HEK293 (cell line): ENCODE measurements around the gene RDH5.

Source experiments
- FEZF1 ChIP-seq: fragments of 450-650 bp; formaldehyde crosslinking; IDR thresholded peaks from 2 replicates; pipeline ENCODE4 v1.5.1; 2016; ENCODE audit warnings: missing biosample characterization, missing genetic modification characterization
- GFI1B ChIP-seq: fragments of 450-650 bp; formaldehyde crosslinking; IDR thresholded peaks from 2 replicates; pipeline ENCODE4 v1.5.1; 2016; ENCODE audit warnings: missing biosample characterization, missing genetic modification characterization
- KLF16 ChIP-seq: fragments of 450-650 bp; formaldehyde crosslinking; IDR thresholded peaks from 2 replicates; pipeline ENCODE4 v1.5.1; 2017; ENCODE audit warnings: missing biosample characterization, missing genetic modification characterization
- OSR2 ChIP-seq: fragments of 450-650 bp; formaldehyde crosslinking; IDR thresholded peaks from 2 replicates; pipeline ENCODE4 v1.5.1; 2016; ENCODE audit warnings: missing biosample characterization, missing genetic modification characterization
- PRDM6 ChIP-seq: fragments of 450-650 bp; formaldehyde crosslinking; IDR thresholded peaks from 2 replicates; pipeline ENCODE4 v1.5.1; 2017; ENCODE audit warnings: missing biosample characterization, missing genetic modification characterization
- SP3 ChIP-seq: fragments of 450-650 bp; formaldehyde crosslinking; IDR thresholded peaks from 2 replicates; pipeline ENCODE4 v1.5.1; 2016; ENCODE audit warnings: missing biosample characterization, missing genetic modification characterization
- TCF7L2 ChIP-seq: IDR thresholded peaks from 2 replicates; pipeline ENCODE4 v1.6.1; 2011; ENCODE audit warnings: low read depth, mild to moderate bottlenecking, inconsistent platforms, low read length, moderate library complexity, borderline replicate concordance
- ZFHX2 ChIP-seq: fragments of 450-650 bp; formaldehyde crosslinking; conservative IDR thresholded peaks from 2 replicates; pipeline ENCODE4 v1.5.1; 2016; ENCODE audit warnings: missing biosample characterization, missing genetic modification characterization
- ZFP69B ChIP-seq: fragments of 450-650 bp; formaldehyde crosslinking; IDR thresholded peaks from 2 replicates; pipeline ENCODE4 v1.5.1; 2016; ENCODE audit warnings: missing biosample characterization, missing genetic modification characterization
- ZNF155 ChIP-seq: fragments of 450-650 bp; formaldehyde crosslinking; IDR thresholded peaks from 2 replicates; pipeline ENCODE4 v1.5.1; 2016; ENCODE audit warnings: missing biosample characterization, missing genetic modification characterization
- ZNF19 ChIP-seq: fragments of 450-650 bp; formaldehyde crosslinking; IDR thresholded peaks from 2 replicates; pipeline ENCODE4; 2016; ENCODE audit warnings: missing biosample characterization, missing genetic modification characterization, low read depth
- ZNF221 ChIP-seq: fragments of 450-650 bp; formaldehyde crosslinking; IDR thresholded peaks from 2 replicates; pipeline ENCODE4 v1.5.1; 2017; ENCODE audit warnings: missing biosample characterization, missing genetic modification characterization, borderline replicate concordance
- ZNF223 ChIP-seq: fragments of 450-650 bp; formaldehyde crosslinking; IDR thresholded peaks from 2 replicates; pipeline ENCODE4 v1.5.1; 2016; ENCODE audit warnings: missing biosample characterization, missing genetic modification characterization
- ZNF266 ChIP-seq: fragments of 450-650 bp; formaldehyde crosslinking; IDR thresholded peaks from 2 replicates; pipeline ENCODE4 v1.5.1; 2016; ENCODE audit warnings: missing biosample characterization, missing genetic modification characterization, low read depth
- ZNF292 ChIP-seq: fragments of 450-650 bp; formaldehyde crosslinking; IDR thresholded peaks from 2 replicates; pipeline ENCODE4 v1.5.1; 2016; ENCODE audit warnings: low read depth, missing biosample characterization, missing genetic modification characterization, borderline replicate concordance
- ZNF335 ChIP-seq: fragments of 450-650 bp; formaldehyde crosslinking; conservative IDR thresholded peaks from 2 replicates; pipeline ENCODE4 v1.5.1; 2016; ENCODE audit warnings: missing biosample characterization, missing genetic modification characterization
- ZNF501 ChIP-seq: fragments of 450-650 bp; formaldehyde crosslinking; IDR thresholded peaks from 2 replicates; pipeline ENCODE4 v1.5.1; 2016; ENCODE audit warnings: missing biosample characterization, missing genetic modification characterization
- ZNF560 ChIP-seq: fragments of 450-650 bp; formaldehyde crosslinking; IDR thresholded peaks from 2 replicates; pipeline ENCODE4 v1.5.1; 2017; ENCODE audit warnings: missing biosample characterization, missing genetic modification characterization, borderline replicate concordance
- ZNF561 ChIP-seq: fragments of 450-650 bp; IDR thresholded peaks from 2 replicates; pipeline ENCODE4 v1.5.1; 2018; ENCODE audit warnings: missing biosample characterization, missing genetic modification characterization, borderline replicate concordance
- ZNF670 ChIP-seq: fragments of 450-650 bp; formaldehyde crosslinking; IDR thresholded peaks from 2 replicates; pipeline ENCODE4 v1.5.1; 2016; ENCODE audit warnings: missing biosample characterization, missing genetic modification characterization, low read depth
- ZNF692 ChIP-seq: fragments of 450-650 bp; formaldehyde crosslinking; IDR thresholded peaks from 2 replicates; pipeline ENCODE4 v1.5.1; 2016; ENCODE audit warnings: missing biosample characterization, missing genetic modification characterization
- ZNF704 ChIP-seq: fragments of 450-650 bp; formaldehyde crosslinking; IDR thresholded peaks from 2 replicates; pipeline ENCODE4 v1.5.1; 2016; ENCODE audit warnings: missing biosample characterization, missing genetic modification characterization
- ZNF777 ChIP-seq: fragments of 450-650 bp; formaldehyde crosslinking; IDR thresholded peaks from 2 replicates; pipeline ENCODE4 v1.5.1; 2017; ENCODE audit warnings: missing biosample characterization, missing genetic modification characterization, borderline replicate concordance
- ZSCAN4 ChIP-seq: fragments of 450-650 bp; formaldehyde crosslinking; IDR thresholded peaks from 2 replicates; pipeline ENCODE4 v1.5.1; 2017; ENCODE audit warnings: missing biosample characterization, missing genetic modification characterization
- ZXDB ChIP-seq: fragments of 450-650 bp; formaldehyde crosslinking; IDR thresholded peaks from 2 replicates; pipeline ENCODE4 v1.5.1; 2016; ENCODE audit warnings: missing biosample characterization, missing genetic modification characterization
- TF ChIP-seq, protein P1 (sequence below): fragments of 450-650 bp; formaldehyde crosslinking; IDR thresholded peaks from 2 replicates; pipeline ENCODE4 v1.5.1; 2016; ENCODE audit warnings: missing biosample characterization, missing genetic modification characterization, borderline replicate concordance
- TF ChIP-seq, protein P2 (sequence below): fragments of 450-650 bp; formaldehyde crosslinking; IDR thresholded peaks from 2 replicates; pipeline ENCODE4 v1.5.1; 2016; ENCODE audit warnings: missing biosample characterization, missing genetic modification characterization

Gene RDH5

DNA sequence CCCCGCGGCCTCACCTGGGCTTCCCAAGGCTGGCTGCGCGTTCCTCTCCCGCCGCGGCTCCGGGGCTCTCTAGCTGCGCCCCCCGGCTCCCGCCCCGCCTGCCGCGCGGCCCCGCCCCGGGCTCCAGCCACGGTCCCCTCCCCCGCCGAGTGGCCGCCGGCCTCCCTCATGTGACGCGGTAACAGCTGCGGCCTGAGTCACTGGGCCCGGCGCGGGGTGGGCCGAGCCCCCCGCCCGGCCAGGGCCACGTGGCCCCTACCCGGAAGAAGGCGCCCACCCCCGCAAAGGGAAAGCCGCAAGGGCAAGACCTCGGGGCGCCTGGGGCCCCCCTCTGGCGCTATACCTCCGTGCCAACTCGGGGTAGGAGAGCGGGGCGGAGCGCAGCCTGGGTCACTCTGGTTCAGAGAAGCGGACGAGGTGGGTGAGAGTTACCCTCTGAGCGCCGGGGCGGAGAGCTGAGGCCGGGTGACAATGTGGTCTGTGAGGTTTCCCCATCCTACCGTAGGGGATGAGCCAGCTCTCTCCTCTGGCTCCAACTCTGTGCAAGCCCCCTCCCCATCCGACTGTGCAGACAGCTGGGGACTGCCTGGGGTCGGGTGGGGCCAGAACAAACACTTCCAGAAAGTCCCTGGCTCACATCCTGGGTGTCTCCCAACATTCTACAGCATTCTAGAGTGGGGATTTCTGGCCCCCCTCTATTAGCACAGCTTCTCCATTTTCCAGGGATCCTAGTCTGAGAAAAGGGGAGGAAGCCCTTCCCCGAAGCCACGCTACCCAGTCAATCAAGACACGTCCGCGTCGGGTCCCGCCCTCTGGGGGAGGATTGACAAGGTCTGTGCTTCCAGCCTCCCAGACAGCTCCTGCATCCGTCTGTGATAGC is 9.0 kb downstream of the RDH5 start, which contains the start of gene CD63 (continued):
- TF ChIP-seq ZNF266 (tag by site-specific recombination) (no peak), ZNF561 (tag by site-specific recombination) (peak; percentile 77; the same call in 1 of the 2 replicates), ZNF704 (peak; percentile 32; the same call in 1 of the 2 replicates), ZXDB (0 out of 2 replicates have a peak, but pooled peaks have one; percentile 65), GFI1B (no peak), ZNF155 (tag by site-specific recombination) (no peak), PRDM6 (tag by site-specific recombination) (no peak), ZNF777 (tag by site-specific recombination) (no peak), TCF7L2 (no peak), ZNF292 (tag by site-specific recombination) (no peak), ZNF19 (tag by site-specific recombination) (no peak), ZNF670 (tag by site-specific recombination) (no peak), ZNF692 (tag by site-specific recombination) (peak; percentile 69; the same call in 1 of the 2 replicates), ZNF335 (tag by site-specific recombination) (peak; percentile 75), ZFP69B (tag by site-specific recombination) (peak; percentile 44; the same call in 1 of the 2 replicates), OSR2 (peak; percentile 8; the same call in 1 of the 2 replicates), ZFHX2 (tag by site-specific recombination) (peak; percentile 92), KLF16 (0 out of 2 replicates have a peak, but pooled peaks have one; percentile 33), ZNF221 (tag by site-specific recombination) (no peak), ZNF560 (no peak), FEZF1 (no peak), ZSCAN4 (tag by site-specific recombination) (no peak), SP3 (peak; percentile 47), ZNF223 (tag by site-specific recombination) (no peak), ZNF501 (tag by site-specific recombination) (peak; percentile 78)
- TF ChIP-seq, protein P1, sequence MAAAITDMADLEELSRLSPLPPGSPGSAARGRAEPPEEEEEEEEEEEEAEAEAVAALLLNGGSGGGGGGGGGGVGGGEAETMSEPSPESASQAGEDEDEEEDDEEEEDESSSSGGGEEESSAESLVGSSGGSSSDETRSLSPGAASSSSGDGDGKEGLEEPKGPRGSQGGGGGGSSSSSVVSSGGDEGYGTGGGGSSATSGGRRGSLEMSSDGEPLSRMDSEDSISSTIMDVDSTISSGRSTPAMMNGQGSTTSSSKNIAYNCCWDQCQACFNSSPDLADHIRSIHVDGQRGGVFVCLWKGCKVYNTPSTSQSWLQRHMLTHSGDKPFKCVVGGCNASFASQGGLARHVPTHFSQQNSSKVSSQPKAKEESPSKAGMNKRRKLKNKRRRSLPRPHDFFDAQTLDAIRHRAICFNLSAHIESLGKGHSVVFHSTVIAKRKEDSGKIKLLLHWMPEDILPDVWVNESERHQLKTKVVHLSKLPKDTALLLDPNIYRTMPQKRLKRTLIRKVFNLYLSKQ (tag by site-specific recombination): no peak
- TF ChIP-seq, protein P2, sequence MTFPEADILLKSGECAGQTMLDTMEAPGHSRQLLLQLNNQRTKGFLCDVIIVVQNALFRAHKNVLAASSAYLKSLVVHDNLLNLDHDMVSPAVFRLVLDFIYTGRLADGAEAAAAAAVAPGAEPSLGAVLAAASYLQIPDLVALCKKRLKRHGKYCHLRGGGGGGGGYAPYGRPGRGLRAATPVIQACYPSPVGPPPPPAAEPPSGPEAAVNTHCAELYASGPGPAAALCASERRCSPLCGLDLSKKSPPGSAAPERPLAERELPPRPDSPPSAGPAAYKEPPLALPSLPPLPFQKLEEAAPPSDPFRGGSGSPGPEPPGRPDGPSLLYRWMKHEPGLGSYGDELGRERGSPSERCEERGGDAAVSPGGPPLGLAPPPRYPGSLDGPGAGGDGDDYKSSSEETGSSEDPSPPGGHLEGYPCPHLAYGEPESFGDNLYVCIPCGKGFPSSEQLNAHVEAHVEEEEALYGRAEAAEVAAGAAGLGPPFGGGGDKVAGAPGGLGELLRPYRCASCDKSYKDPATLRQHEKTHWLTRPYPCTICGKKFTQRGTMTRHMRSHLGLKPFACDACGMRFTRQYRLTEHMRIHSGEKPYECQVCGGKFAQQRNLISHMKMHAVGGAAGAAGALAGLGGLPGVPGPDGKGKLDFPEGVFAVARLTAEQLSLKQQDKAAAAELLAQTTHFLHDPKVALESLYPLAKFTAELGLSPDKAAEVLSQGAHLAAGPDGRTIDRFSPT (tag by site-specific recombination): peak; percentile 93
